Measurements from ENCODE around the gene LRRTM2. TPM values are rescaled to one million over a fixed set of nuclear protein-coding genes. Genes with fewer than 3 reads are reported as not detected.
A peak's percentile ranks its signal among the peaks of the same experiment; 100 is the strongest.

The LRRTM2 gene
- total RNA-seq, 2 donors from 2014 or later = not detected

GRCh38 chr5:138873466-138874221 is 1.5 kb downstream of the LRRTM2 start:
- no peak for DNase-seq (ENCODE audit: low spot score)
- no peaks in the 10 kb centered on the region for H3K9me3 ChIP-seq
- H3K27ac ChIP-seq = no peak overlapping the region
- no peaks in the 10 kb centered on the region for H3K36me3 ChIP-seq
- H3K4me3 ChIP-seq = no peak overlapping the region
- peaks cover 0 to 63% of the 10 kb centered on the region in 2 donors for H3K4me1 ChIP-seq
- H3K27me3 ChIP-seq = no peaks in the 10 kb centered on the region
- TF ChIP-seq CTCF (IDR thresholded peaks at IDR 0.05) = no peak

- H3K9me3 ChIP-seq = no peaks in the 10 kb centered on the region
- H3K36me3 ChIP-seq = no peaks in the 10 kb centered on the region
- TF ChIP-seq CTCF (IDR thresholded peaks at IDR 0.05) = no peak
- no peak overlapping the region for H3K4me3 ChIP-seq
- no peak overlapping the region for H3K27ac ChIP-seq
- peaks cover 0 to 63% of the 10 kb centered on the region in 2 donors for H3K4me1 ChIP-seq
- no peak for DNase-seq (ENCODE audit: low spot score)
- H3K27me3 ChIP-seq = no peaks in the 10 kb centered on the region
Measured at GRCh38 chr5:138872841-138873465, 2.2 kb downstream of the LRRTM2 start.

- no peaks in the 10 kb centered on the region for H3K27me3 ChIP-seq
- H3K4me1 ChIP-seq = peaks cover 0 to 76% of the 10 kb centered on the region in 2 donors
- no peak for DNase-seq (ENCODE audit: low spot score)
- TF ChIP-seq CTCF (IDR thresholded peaks at IDR 0.05) = no peak
- no peak overlapping the region for H3K27ac ChIP-seq
- no peaks in the 10 kb centered on the region for H3K9me3 ChIP-seq
- H3K36me3 ChIP-seq = no peaks in the 10 kb centered on the region
- H3K4me3 ChIP-seq = no peak overlapping the region
Measured at GRCh38 chr5:138870611-138871010, 4.5 kb downstream of the LRRTM2 start.

GRCh38 chr5:138869763-138870500 is 5.2 kb downstream of the LRRTM2 start:
- peak overlapping the region in 1 of 2 donors; percentile 6 for H3K27ac ChIP-seq
- no peaks in the 10 kb centered on the region for H3K27me3 ChIP-seq
- peaks cover 0 to 69% of the 10 kb centered on the region in 2 donors for H3K4me1 ChIP-seq
- no peak for TF ChIP-seq CTCF (IDR thresholded peaks at IDR 0.05)
- no peak for DNase-seq (ENCODE audit: low spot score)
- no peaks in the 10 kb centered on the region for H3K36me3 ChIP-seq
- no peak overlapping the region for H3K4me3 ChIP-seq
- no peaks in the 10 kb centered on the region for H3K9me3 ChIP-seq

- Histone ChIP-seq H3K9me3 (no peaks in the 10 kb centered on the region), H3K4me1 (peaks cover 0 to 60% of the 10 kb centered on the region in 2 donors), H3K36me3 (no peaks in the 10 kb centered on the region), H3K4me3 (no peak overlapping the region), H3K27me3 (no peaks in the 10 kb centered on the region), H3K27ac (no peak overlapping the region)
- DNase-seq (ENCODE audit: low spot score) = no peak
- no peak for TF ChIP-seq CTCF (IDR thresholded peaks at IDR 0.05)
Measured at GRCh38 chr5:138869038-138869437, 6.1 kb downstream of the LRRTM2 start.

All from right atrium auricular region (tissue), 2 donors.